Measurements from ENCODE around the gene HNRNPA2B1. TPM values are rescaled to one million over a fixed set of nuclear protein-coding genes. Genes with fewer than 3 reads are reported as not detected.

HNRNPA2B1 gene
- total and polyA plus RNA-seq, 2 of the 8 experiments (the other 6 are each of a cell fraction or from before 2014, with no cell fraction given): 276 to 1,255 TPM

DNA sequence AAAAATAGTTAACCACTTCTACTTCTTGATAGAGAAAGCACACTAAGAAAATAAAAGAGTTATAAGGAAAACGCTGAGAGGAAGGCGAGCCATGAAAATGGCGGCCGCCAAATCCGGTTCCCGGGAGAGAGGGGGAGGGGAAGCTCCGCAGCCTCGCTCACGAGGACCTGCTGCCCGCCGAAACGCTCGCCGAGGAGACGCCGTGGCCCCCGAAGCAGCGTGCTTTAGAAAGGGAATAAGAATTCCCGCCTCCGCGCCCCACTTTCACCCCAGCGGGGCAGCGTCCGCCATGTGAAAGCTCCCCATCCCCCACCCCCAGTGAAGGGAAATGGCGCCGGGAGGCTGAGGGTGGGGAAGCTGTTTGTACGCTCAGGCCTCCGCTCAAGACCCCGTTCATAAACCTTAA is 505 bp downstream of the HNRNPA2B1 start (continued):
- peak; percentile 28 for TF ChIP-seq CHD7 (IDR thresholded peaks at IDR 0.05; ENCODE audit: insufficient replicate concordance, low read length)
- no peak for TF ChIP-seq NRF1 (IDR thresholded peaks at IDR 0.05; ENCODE audit: low read depth, low read length)
- TF ChIP-seq YY1 (IDR thresholded peaks at IDR 0.05; ENCODE audit: low read depth, low read length): peak; percentile 93

Data from H1 (cell line).